ENCODE results near the gene CNOT2.
"Not testable (repeated sequence)": the region's sequence is repeated elsewhere in the genome, so short reads cannot be mapped to it uniquely, and the experiment has no call there.

CNOT2 gene

DNA sequence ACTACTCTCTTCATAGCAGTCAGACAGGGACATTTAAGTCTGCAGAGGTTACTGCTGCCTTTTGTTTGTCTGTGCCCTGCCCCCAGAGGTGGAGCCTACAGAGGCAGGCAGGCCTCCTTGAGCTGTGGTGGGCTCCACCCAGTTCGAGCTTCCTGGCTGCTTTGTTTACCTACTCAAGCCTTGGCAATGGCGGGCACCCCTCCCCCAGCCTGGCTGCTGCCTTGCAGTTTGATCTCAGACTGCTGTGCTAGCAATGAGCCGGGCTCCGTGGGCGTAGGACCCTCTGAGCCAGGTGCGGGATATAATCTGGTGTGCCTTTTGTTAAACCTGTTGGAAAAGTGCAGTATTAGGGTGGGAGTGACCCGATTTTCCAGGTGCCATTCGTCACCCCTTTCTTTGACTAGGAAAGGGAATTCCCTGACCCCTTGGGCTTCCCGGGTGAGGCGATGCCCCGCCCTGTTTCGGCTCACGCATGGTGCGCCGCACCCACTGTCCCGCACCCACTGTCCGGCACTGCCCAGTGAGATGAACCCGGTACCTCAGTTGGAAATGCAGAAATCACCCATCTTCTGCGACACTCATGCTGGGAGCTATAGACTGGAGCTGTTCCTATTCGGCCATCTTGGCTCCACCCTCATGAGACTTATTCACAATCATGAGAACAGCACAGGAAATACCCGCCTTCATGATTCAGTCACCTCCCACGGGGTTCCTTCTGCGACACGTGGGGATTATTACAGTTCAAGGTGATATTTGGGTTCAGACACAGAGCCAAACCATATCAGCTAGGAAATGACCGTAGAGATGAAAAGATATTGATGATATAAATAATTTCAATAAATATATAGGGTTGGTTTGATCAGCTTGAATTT, 61.7 kb downstream of the CNOT2 start:
- not testable (repeated sequence) for H3K27ac ChIP-seq (ENCODE audit: low read depth, low read length, severe bottlenecking); H3K4me1 ChIP-seq (ENCODE audit: control insufficient read depth, insufficient read depth, low read length, poor library complexity, severe bottlenecking); H3K4me3 ChIP-seq (ENCODE audit: extremely low read depth, insufficient read depth, low read length, poor library complexity, severe bottlenecking); H3K9me3 ChIP-seq (ENCODE audit: control insufficient read depth, low read length)
- H3K36me3 ChIP-seq (ENCODE audit: control insufficient read depth, insufficient read depth, low read length), result peaks cover 13% of the 10 kb centered on the region
- WGBS, 2 experiments (ENCODE audit: insufficient coverage in 2 of 2), result 91 to 94% methylated on average over 10 to 15 of the region's 25 CpGs

DNA sequence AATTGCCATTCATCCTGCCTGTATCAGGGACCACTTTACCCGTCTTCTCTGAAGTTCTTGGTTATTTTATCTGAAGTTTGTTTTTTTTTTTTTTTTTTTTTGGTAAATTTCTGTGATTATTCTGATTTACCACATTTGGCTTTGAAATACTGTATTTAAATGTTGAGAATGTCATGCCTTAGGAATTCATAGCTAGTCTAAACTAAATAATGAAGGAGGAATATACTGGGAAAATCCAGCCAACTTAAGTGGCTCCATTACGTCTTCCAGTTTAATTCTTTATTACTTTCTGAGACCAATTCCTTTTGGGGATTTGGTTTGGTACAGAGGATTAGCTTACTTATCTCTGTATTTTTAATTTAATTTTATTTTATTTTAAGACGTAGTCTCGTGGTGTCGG, 62.6 kb downstream of the CNOT2 start:
- WGBS, 2 experiments (ENCODE audit: insufficient coverage in 2 of 2), result 100% methylated on average over 1 to 3 of the region's 5 CpGs
- Histone ChIP-seq H3K4me3 (ENCODE audit: extremely low read depth, insufficient read depth, low read length, poor library complexity, severe bottlenecking) (no peak overlapping the region), H3K9me3 (ENCODE audit: control insufficient read depth, low read length) (no peaks in the 10 kb centered on the region), H3K36me3 (ENCODE audit: control insufficient read depth, insufficient read depth, low read length) (peaks cover 13% of the 10 kb centered on the region), H3K4me1 (ENCODE audit: control insufficient read depth, insufficient read depth, low read length, poor library complexity, severe bottlenecking) (no peaks in the 10 kb centered on the region), H3K27ac (ENCODE audit: low read depth, low read length, severe bottlenecking) (no peak overlapping the region)

DNA sequence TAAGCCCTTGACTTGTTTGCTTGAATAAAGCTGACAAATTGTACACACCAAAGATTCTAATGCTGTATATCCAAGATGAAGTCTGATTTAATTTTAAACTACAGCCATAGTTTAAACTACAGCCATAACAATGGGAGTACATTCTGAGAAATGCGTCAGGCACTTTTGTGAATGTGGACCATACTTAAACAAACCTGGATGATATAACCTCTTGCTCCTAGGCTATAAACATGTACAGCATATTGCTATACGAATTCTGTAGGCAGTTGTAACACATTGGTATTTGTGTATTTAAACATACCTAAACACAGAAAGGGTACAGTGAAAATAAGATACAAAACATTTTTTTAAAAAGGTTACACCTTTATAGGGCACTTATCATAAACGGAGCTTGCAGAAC, 63.4 kb downstream of the CNOT2 start:
- no peak overlapping the region for H3K4me3 ChIP-seq (ENCODE audit: extremely low read depth, insufficient read depth, low read length, poor library complexity, severe bottlenecking)
- no peaks in the 10 kb centered on the region for H3K9me3 ChIP-seq (ENCODE audit: control insufficient read depth, low read length)
- H3K4me1 ChIP-seq (ENCODE audit: control insufficient read depth, insufficient read depth, low read length, poor library complexity, severe bottlenecking), result no peaks in the 10 kb centered on the region
- H3K27ac ChIP-seq (ENCODE audit: low read depth, low read length, severe bottlenecking), result no peak overlapping the region
- WGBS, 2 experiments (ENCODE audit: insufficient coverage in 2 of 2), result no CpG with 5 or more reads among the region's 3 CpGs
- peaks cover 11% of the 10 kb centered on the region for H3K36me3 ChIP-seq (ENCODE audit: control insufficient read depth, insufficient read depth, low read length)

DNA sequence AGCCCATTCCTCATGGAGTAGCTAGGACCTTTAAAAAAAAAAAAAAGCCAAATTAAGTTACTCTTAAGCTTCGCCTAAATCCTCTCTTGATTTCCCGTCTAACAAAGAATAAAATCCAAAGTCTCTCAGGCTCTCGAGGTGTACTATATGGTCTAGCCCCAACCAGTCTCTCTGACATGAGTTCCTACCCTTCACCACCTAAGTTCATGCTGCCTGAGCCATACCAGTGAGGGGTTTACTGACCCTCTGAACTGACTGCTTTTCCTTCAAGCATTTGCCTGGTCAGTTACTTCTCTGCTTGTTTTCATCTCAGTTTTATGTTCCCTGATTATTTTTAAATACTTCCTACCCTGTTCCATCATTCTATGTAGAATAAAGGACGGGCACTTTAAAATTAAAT, 64.6 kb downstream of the CNOT2 start:
- H3K4me3 ChIP-seq (ENCODE audit: extremely low read depth, insufficient read depth, low read length, poor library complexity, severe bottlenecking), result no peak overlapping the region
- H3K9me3 ChIP-seq (ENCODE audit: control insufficient read depth, low read length), result no peaks in the 10 kb centered on the region
- H3K27ac ChIP-seq (ENCODE audit: low read depth, low read length, severe bottlenecking), result no peak overlapping the region
- H3K36me3 ChIP-seq (ENCODE audit: control insufficient read depth, insufficient read depth, low read length), result peaks cover 11% of the 10 kb centered on the region
- WGBS, 2 experiments (ENCODE audit: insufficient coverage in 2 of 2), result 90 to 94% methylated on average over 3 of the region's 4 CpGs
- no peaks in the 10 kb centered on the region for H3K4me1 ChIP-seq (ENCODE audit: control insufficient read depth, insufficient read depth, low read length, poor library complexity, severe bottlenecking)

DNA sequence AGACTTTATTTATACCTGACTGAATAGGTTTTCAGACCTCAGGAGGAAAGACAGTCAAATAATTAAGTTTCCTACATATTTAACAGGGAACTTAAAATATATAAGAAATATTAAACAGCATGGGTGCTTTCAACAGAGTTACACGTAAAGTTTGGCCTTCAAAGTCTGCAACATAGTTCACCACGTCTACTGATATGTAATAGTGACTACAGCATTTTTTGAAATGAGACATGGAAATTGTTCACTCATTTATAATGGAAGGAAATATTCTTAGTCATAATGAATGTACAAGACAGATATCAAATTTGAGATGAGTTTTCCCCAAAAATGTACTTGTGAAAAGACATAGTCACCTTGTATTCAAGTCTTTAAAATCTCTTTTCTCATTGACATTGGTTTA, 66.1 kb downstream of the CNOT2 start:
- 100% methylated on average over 2 of the region's 2 CpGs; no CpG with 5 or more reads in 1 of the 2 experiments for WGBS, 2 experiments (ENCODE audit: insufficient coverage in 2 of 2)
- Histone ChIP-seq H3K36me3 (ENCODE audit: control insufficient read depth, insufficient read depth, low read length) (peaks cover 7% of the 10 kb centered on the region), H3K9me3 (ENCODE audit: control insufficient read depth, low read length) (no peaks in the 10 kb centered on the region), H3K4me3 (ENCODE audit: extremely low read depth, insufficient read depth, low read length, poor library complexity, severe bottlenecking) (no peak overlapping the region), H3K4me1 (ENCODE audit: control insufficient read depth, insufficient read depth, low read length, poor library complexity, severe bottlenecking) (no peaks in the 10 kb centered on the region), H3K27ac (ENCODE audit: low read depth, low read length, severe bottlenecking) (no peak overlapping the region)

DNA sequence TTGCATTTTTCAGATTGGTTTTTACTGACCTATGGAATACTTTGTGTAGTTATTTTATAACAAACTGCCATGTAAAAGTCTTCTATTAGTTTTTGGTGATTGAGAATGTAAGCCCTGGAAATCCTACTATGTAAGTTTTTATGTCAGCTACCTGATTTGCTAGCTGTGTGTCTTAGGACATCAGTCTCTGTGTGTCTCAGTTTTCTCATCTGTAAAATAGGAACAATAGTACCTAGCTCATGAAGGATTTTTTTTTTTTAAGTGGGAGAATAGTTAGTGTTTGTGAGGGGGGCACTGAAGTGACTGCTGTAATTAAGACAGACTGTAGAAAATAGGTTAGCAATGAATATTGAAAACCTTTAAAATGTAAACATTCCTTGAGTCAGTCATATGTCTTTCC, 70.9 kb downstream of the CNOT2 start:
- no peak overlapping the region for H3K4me3 ChIP-seq (ENCODE audit: extremely low read depth, insufficient read depth, low read length, poor library complexity, severe bottlenecking)
- no peaks in the 10 kb centered on the region for H3K4me1 ChIP-seq (ENCODE audit: control insufficient read depth, insufficient read depth, low read length, poor library complexity, severe bottlenecking)
- no peaks in the 10 kb centered on the region for H3K36me3 ChIP-seq (ENCODE audit: control insufficient read depth, insufficient read depth, low read length)
- no peaks in the 10 kb centered on the region for H3K9me3 ChIP-seq (ENCODE audit: control insufficient read depth, low read length)
- H3K27ac ChIP-seq (ENCODE audit: low read depth, low read length, severe bottlenecking), result no peak overlapping the region

DNA sequence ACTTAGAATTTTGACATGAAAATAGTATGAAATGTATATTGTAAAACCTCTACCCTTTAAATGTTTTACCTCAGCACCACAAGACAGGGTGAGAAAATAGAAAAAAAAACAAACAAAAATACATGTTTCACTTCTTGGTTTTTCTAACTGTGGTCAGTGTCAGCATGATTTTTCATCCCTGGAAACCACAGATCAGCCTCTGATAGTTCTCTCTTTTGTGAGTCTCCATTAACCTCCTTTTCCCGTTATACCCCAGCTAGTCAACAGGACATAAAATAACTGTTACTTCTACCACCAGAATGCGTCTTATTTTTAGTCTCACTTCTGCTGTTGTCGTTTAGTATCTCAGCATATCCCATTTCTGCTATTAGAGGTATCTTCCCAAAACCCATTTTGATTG, 74.5 kb downstream of the CNOT2 start:
- WGBS, 2 experiments (ENCODE audit: insufficient coverage in 2 of 2), result 72 to 100% methylated on average over 2 to 3 of the region's 3 CpGs
- Histone ChIP-seq H3K4me1 (ENCODE audit: control insufficient read depth, insufficient read depth, low read length, poor library complexity, severe bottlenecking) (no peaks in the 10 kb centered on the region), H3K9me3 (ENCODE audit: control insufficient read depth, low read length) (no peaks in the 10 kb centered on the region), H3K36me3 (ENCODE audit: control insufficient read depth, insufficient read depth, low read length) (peaks cover 8% of the 10 kb centered on the region), H3K27ac (ENCODE audit: low read depth, low read length, severe bottlenecking) (no peak overlapping the region), H3K4me3 (ENCODE audit: extremely low read depth, insufficient read depth, low read length, poor library complexity, severe bottlenecking) (no peak overlapping the region)

DNA sequence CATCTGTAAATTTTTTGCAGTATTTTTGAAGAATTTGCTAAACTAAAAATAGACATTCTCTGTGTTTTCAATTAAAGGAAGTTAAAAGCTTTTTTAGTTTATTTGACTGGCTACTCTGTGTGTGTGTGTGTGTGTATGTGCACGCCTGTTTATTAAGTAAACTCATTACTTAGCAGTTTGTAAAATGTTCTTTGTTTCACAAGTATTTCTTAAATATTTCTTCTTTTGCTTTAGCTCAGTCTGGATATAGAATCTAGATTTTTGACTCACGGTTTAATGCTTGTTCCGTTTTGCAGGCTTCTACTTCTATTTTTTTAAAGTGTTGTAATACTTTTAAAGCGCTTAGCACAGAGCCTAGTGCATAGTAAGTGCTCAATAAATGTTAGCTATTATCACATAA, 76.4 kb downstream of the CNOT2 start:
- no peak overlapping the region for H3K4me3 ChIP-seq (ENCODE audit: extremely low read depth, insufficient read depth, low read length, poor library complexity, severe bottlenecking)
- H3K27ac ChIP-seq (ENCODE audit: low read depth, low read length, severe bottlenecking), result no peak overlapping the region
- H3K36me3 ChIP-seq (ENCODE audit: control insufficient read depth, insufficient read depth, low read length), result peaks cover 21% of the 10 kb centered on the region
- no peaks in the 10 kb centered on the region for H3K4me1 ChIP-seq (ENCODE audit: control insufficient read depth, insufficient read depth, low read length, poor library complexity, severe bottlenecking)
- whole genome bisulfite sequencing, 2 experiments (ENCODE audit: insufficient coverage in 2 of 2), result no CpG with 5 or more reads among the region's 4 CpGs
- H3K9me3 ChIP-seq (ENCODE audit: control insufficient read depth, low read length), result no peaks in the 10 kb centered on the region

DNA sequence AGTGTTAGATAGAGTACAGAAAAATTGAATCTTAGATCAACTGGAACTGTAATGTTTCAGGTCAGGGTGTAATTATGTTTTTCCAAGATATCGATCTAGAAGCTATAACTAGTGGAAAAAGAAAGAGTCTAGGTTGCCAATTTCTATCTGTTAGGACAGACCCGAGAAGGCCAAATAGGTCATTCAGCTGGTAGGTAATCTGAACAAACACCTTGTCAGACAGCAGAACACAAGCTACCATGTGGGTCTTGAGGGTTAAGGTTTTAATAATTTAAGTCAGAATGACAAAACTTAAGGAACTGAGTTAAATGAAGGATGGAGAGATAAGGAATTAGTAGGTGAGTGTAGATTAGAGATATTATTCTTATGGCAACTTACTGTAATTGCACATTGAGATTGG, 78.0 kb downstream of the CNOT2 start:
- Histone ChIP-seq H3K27ac (ENCODE audit: low read depth, low read length, severe bottlenecking) (no peak overlapping the region), H3K9me3 (ENCODE audit: control insufficient read depth, low read length) (no peaks in the 10 kb centered on the region), H3K4me3 (ENCODE audit: extremely low read depth, insufficient read depth, low read length, poor library complexity, severe bottlenecking) (no peak overlapping the region), H3K36me3 (ENCODE audit: control insufficient read depth, insufficient read depth, low read length) (peaks cover 24% of the 10 kb centered on the region), H3K4me1 (ENCODE audit: control insufficient read depth, insufficient read depth, low read length, poor library complexity, severe bottlenecking) (no peaks in the 10 kb centered on the region)
- 93 to 100% methylated on average over 1 to 2 of the region's 2 CpGs for WGBS, 2 experiments (ENCODE audit: insufficient coverage in 2 of 2)

DNA sequence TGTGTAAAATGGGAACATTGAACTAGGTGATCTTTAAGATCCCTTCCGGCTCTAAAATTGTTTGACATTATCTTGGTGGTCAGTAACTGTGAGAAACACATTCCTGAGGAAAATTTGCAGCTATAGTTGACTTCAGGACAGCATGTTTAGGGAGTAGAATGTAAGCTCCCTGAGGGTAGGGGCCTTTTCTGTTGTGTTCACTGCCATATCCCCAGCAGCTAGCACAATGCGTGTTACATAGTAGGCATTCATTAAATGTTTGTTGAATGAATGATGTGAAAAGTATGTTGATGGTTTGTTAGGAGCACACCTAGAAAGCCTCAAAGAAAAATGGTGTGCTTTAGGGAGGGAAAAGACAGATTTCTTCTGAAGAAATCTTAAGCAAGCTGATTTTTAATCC, 84.3 kb downstream of the CNOT2 start:
- H3K27ac ChIP-seq (ENCODE audit: low read depth, low read length, severe bottlenecking), result no peak overlapping the region
- H3K36me3 ChIP-seq (ENCODE audit: control insufficient read depth, insufficient read depth, low read length), result peaks cover 32% of the 10 kb centered on the region
- no peak overlapping the region for H3K4me3 ChIP-seq (ENCODE audit: extremely low read depth, insufficient read depth, low read length, poor library complexity, severe bottlenecking)
- H3K4me1 ChIP-seq (ENCODE audit: control insufficient read depth, insufficient read depth, low read length, poor library complexity, severe bottlenecking), result no peaks in the 10 kb centered on the region
- 100% methylated on average over 1 to 2 of the region's 2 CpGs for WGBS, 2 experiments (ENCODE audit: insufficient coverage in 2 of 2)
- H3K9me3 ChIP-seq (ENCODE audit: control insufficient read depth, low read length), result no peaks in the 10 kb centered on the region

DNA sequence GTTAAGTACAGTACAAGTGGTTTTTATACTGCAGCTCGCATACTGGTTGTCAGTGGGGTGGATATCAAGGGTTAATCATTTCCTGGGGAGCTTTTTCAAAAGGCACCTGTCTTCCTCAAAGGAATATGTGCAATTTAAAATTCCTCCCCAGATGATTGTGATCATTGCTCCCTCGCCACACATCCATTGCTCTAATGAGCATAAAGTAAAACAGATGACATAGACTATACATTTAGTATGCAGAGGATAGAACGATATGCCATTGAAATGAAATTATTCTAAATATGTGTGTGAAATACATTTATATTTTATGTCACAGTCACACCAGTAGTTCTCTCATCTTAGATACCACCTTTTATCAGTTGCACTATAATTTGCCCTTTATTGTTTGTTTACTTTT, 86.5 kb downstream of the CNOT2 start:
- H3K27ac ChIP-seq (ENCODE audit: low read depth, low read length, severe bottlenecking), result no peak overlapping the region
- no peaks in the 10 kb centered on the region for H3K4me1 ChIP-seq (ENCODE audit: control insufficient read depth, insufficient read depth, low read length, poor library complexity, severe bottlenecking)
- no CpG with 5 or more reads among the region's 3 CpGs for WGBS, 2 experiments (ENCODE audit: insufficient coverage in 2 of 2)
- H3K36me3 ChIP-seq (ENCODE audit: control insufficient read depth, insufficient read depth, low read length), result peaks cover 18% of the 10 kb centered on the region
- H3K4me3 ChIP-seq (ENCODE audit: extremely low read depth, insufficient read depth, low read length, poor library complexity, severe bottlenecking), result no peak overlapping the region
- no peaks in the 10 kb centered on the region for H3K9me3 ChIP-seq (ENCODE audit: control insufficient read depth, low read length)

Data from mesodermal cell (in vitro differentiated cells).